HG03060 (cell line): Measurements from ENCODE around the gene NDUFB8.

ENCODE experiments used
- ATAC-seq: cut with Tn5 transposase; IDR thresholded peaks from one replicate; pipeline ENCODE4 v1.9.1; 2021; ENCODE audit warnings: low read depth, moderate number of reproducible peaks; ENCODE audit not compliant: unreplicated experiment

NDUFB8 gene

GRCh38 chr10:100544950-100545349 lies 15.3 kb upstream of the NDUFB8 start:
- ATAC-seq = no peak

- ATAC-seq = no peak
Observed at GRCh38 chr10:100537475-100537874, 7.8 kb upstream of the NDUFB8 start.

- peak; percentile 91 for ATAC-seq
Observed at GRCh38 chr10:100535715-100536353, 6.2 kb upstream of the NDUFB8 start, which contains the start of gene HIF1AN. TSS of gene HIF1AN (plus strand) at chr10:100535943. CDS start at chr10:100535959, 16 bp downstream.

GRCh38 chr10:100535338-100535714 lies 5.7 kb upstream of the NDUFB8 start:
- no peak for ATAC-seq

- ATAC-seq = no peak
Observed at GRCh38 chr10:100534726-100535125, 5.1 kb upstream of the NDUFB8 start.

- no peak for ATAC-seq
Observed at GRCh38 chr10:100531761-100532160, 2.1 kb upstream of the NDUFB8 start.

- no peak for ATAC-seq
Observed at GRCh38 chr10:100528921-100529474, 673 bp downstream of the NDUFB8 start.

- ATAC-seq = no peak
Observed at GRCh38 chr10:100528123-100528886, 1.4 kb downstream of the NDUFB8 start.

GRCh38 chr10:100524638-100525037 lies 5.0 kb downstream of the NDUFB8 start:
- ATAC-seq = no peak

- no peak for ATAC-seq
Observed at GRCh38 chr10:100524206-100524605, 5.5 kb downstream of the NDUFB8 start.

- ATAC-seq = no peak
Observed at GRCh38 chr10:100522945-100523344, 6.7 kb downstream of the NDUFB8 start.

GRCh38 chr10:100522107-100522801 lies 7.4 kb downstream of the NDUFB8 start:
- no peak for ATAC-seq

- no peak for ATAC-seq
Observed at GRCh38 chr10:100520811-100521210, 8.9 kb downstream of the NDUFB8 start.

- ATAC-seq = no peak
Observed at GRCh38 chr10:100519311-100520051, 10.2 kb downstream of the NDUFB8 start, which contains the start of gene SEC31B. TSS of gene SEC31B (minus strand) at chr10:100519861. CDS start at chr10:100516952, 2,909 bp downstream.

- no peak for ATAC-seq
Observed at GRCh38 chr10:100518761-100519241, 10.9 kb downstream of the NDUFB8 start.

GRCh38 chr10:100516847-100517246 lies 12.8 kb downstream of the NDUFB8 start:
- ATAC-seq = no peak

GRCh38 chr10:100515612-100516011 lies 14.1 kb downstream of the NDUFB8 start:
- ATAC-seq = no peak

- ATAC-seq = no peak
Observed at GRCh38 chr10:100510533-100511308, 18.9 kb downstream of the NDUFB8 start.

GRCh38 chr10:100509241-100509840 lies 20.3 kb downstream of the NDUFB8 start:
- no peak for ATAC-seq
